Ishikawa (cell line): ENCODE data around the gene SCN2A.

ENCODE experiments used
- CEBPB ChIP-seq: IDR thresholded peaks from 2 replicates; pipeline ENCODE4 v1.6.1; 2012
- FOXM1 ChIP-seq: IDR thresholded peaks from 2 replicates; pipeline ENCODE4 v1.6.1; 2012; ENCODE audit warnings: low read depth, borderline replicate concordance
- NFIC ChIP-seq: IDR thresholded peaks from 2 replicates; pipeline ENCODE4 v1.6.1; 2012
- RAD21 ChIP-seq: IDR thresholded peaks from 2 replicates; pipeline ENCODE4 v1.6.1; 2012; ENCODE audit warnings: low read depth
- TAF1 ChIP-seq: IDR thresholded peaks from 2 replicates; pipeline ENCODE4 v1.6.1; 2012; ENCODE audit warnings: low read depth, mild to moderate bottlenecking

- no peak for TF ChIP-seq FOXM1
- TF ChIP-seq CEBPB, result no peak
- TF ChIP-seq TAF1, result no peak
- TF ChIP-seq RAD21, result no peak
- TF ChIP-seq NFIC, result no peak
Observed at GRCh38 chr2:165295643-165296042, 56.4 kb downstream of the SCN2A start.
